Body of pancreas (tissue), 4 donors: ENCODE data around the gene RBM10. TPM values are rescaled to one million over a fixed set of nuclear protein-coding genes. Genes with fewer than 3 reads are reported as not detected.
A peak's percentile ranks its signal among the peaks of the same experiment; 100 is the strongest.

Experiments
- ATAC-seq: fragments of 150-250 bp; one replicate; pipeline ENCODE4 v1.9.1; 2016
- DNase-seq, 4 donors: peaks; one replicate each; pipeline ENCODE4 v3.0.0-alpha.2; 2019
- H3K27ac ChIP-seq, 4 donors: fragments of 200-600 bp; sonication (generic); 1 replicate in 3 of 4; 2 replicates in 1 of 4; pipeline versions ENCODE4 v1.5.1 to v1.6.1; 2016 to 2019; ENCODE audit warnings: mild to moderate bottlenecking in 1 of 4, mixed read lengths in 1 of 4, moderate library complexity in 1 of 4
- H3K27me3 ChIP-seq, 2 donors: fragments of 200-600 bp; sonication (generic); one replicate each; pipeline ENCODE4 v1.6.0; 2016; ENCODE audit warnings: mild to moderate bottlenecking in 1 of 2
- H3K36me3 ChIP-seq, 2 donors: fragments of 200-600 bp; sonication (generic); replicated peaks in 1 of 2; 2 replicates each; pipeline ENCODE4 v1.5.1; 2016; ENCODE audit warnings: low read depth in 2 of 2; ENCODE audit not compliant: insufficient read depth in 1 of 2
- H3K4me1 ChIP-seq: fragments of 200-600 bp; sonication (generic); one replicate; pipeline ENCODE4 v1.6.0; 2016
- H3K4me3 ChIP-seq, 2 donors: fragments of 200-600 bp; sonication (generic); 1 replicate in 1 of 2; 2 replicates in 1 of 2; pipeline ENCODE4 v1.5.1; 2016 to 2019
- H3K9me3 ChIP-seq, 3 donors: fragments of 200-600 bp; sonication (generic); 1 replicate in 2 of 3; 2 replicates in 1 of 3; pipeline ENCODE4 v1.5.1; 2016
- CTCF ChIP-seq, 7 experiments: fragments of 450-650 bp in 4 of 7; fragments of 200-600 bp in 3 of 7; sonication (generic) in 3 of 7; IDR thresholded peaks; one replicate each; pipeline ENCODE4 v1.5.1; 2016 to 2019; ENCODE audit warnings: antibody characterized with exemption in 7 of 7
- POLR2A ChIP-seq, 3 donors: fragments of 450-650 bp; IDR thresholded peaks; one replicate each; pipeline ENCODE4 v1.6.1; 2016; ENCODE audit warnings: antibody characterized with exemption in 3 of 3, mild to moderate bottlenecking in 2 of 3
- WGBS, 2 donors: methylation state at CpG; one replicate each; pipeline ENCODE4 v1.1.5; 2017; 5-methylcytosine and 5-hydroxymethylcytosine counted together
- intact Hi-C: fragments of 100-400 bp; cut with DNase I; formaldehyde crosslinking; loops from one replicate; pipeline ENCODE4 v1.15.1; 2023
- total RNA-seq, 2 donors: library from RNA; depleted of rRNA; stranded (reverse); fragments of >200 nt; gene quantifications; one replicate each; pipeline ENCODE4 v1.1.0, GENCODE V29; 2016

Gene RBM10
- total RNA-seq, 2 donors from 2014 or later: 16.1 to 29.0 TPM

DNA sequence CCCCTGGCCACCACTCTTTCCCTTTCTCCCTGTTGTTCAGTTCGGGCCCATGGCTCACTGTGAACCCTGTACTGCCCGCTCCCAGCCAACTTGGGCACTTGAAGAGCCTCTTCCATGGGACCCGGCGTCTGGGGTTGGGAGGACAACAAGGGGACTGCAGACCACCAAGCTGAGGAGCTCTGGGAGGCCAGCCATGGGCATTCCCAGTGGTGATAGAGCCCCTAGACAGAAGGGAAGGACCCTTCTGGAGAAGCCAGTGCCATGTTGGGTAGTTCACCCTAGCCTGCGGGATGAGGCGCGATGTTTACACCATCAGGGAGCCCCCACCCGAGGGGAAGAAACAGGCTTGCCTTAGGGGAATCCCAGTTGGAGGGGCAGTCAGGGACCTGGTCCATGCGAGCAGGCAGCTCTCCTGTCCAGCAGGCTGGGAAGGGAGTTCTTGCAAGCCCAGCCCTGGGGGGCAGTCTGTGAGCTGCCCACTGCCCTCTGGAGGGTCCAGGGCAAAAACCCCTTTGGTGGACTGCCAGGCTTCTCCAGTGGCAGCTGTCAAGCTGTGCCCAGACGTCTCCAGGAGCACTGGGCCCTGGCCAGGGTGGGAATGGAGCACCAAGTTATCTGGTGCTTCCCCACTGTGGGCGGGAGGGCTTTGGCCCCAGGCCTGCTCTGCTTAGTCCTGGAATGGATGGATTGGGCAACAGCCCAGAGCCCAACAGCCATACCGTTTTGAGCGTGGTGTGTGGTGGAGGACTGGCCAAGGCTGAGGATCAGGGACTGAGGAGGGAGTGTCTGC is 24.9 kb downstream of the RBM10 start:
- H3K9me3 ChIP-seq: no peaks in the 10 kb centered on the region
- DNase-seq: no peak
- no peak overlapping the region for H3K27ac ChIP-seq
- 71% methylated on average over 8 of the region's 13 CpGs; no CpG with 5 or more reads in 1 of the 2 donors for WGBS, 2 donors
- intact Hi-C loops: no loop called here
- H3K4me1 ChIP-seq: no peaks in the 10 kb centered on the region
- ATAC-seq: no peak
- TF ChIP-seq CTCF (IDR thresholded peaks at IDR 0.05) (no peak), POLR2A (IDR thresholded peaks at IDR 0.05) (no peak)
- H3K36me3 ChIP-seq: peaks cover 0 to 2% of the 10 kb centered on the region in 2 donors
- H3K27me3 ChIP-seq: no peaks in the 10 kb centered on the region
- no peak overlapping the region for H3K4me3 ChIP-seq

- TF ChIP-seq POLR2A (IDR thresholded peaks at IDR 0.05) (no peak), CTCF (IDR thresholded peaks at IDR 0.05) (no peak)
- no peak overlapping the region for H3K4me3 ChIP-seq
- H3K27me3 ChIP-seq: no peaks in the 10 kb centered on the region
- intact Hi-C loops: no loop called here
- no peaks in the 10 kb centered on the region for H3K4me1 ChIP-seq
- 83 to 85% methylated on average over 2 to 5 of the region's 34 CpGs for WGBS, 2 donors
- H3K36me3 ChIP-seq: peaks cover 0 to 2% of the 10 kb centered on the region in 2 donors
- ATAC-seq: no peak
- no peaks in the 10 kb centered on the region for H3K9me3 ChIP-seq
- H3K27ac ChIP-seq: no peak overlapping the region
- DNase-seq: peak in 1 of 4 donors; percentile 0
Observed at GRCh38 chrX:47170861-47171692, 26.1 kb downstream of the RBM10 start.

GRCh38 chrX:47171996-47172395 is 27.0 kb downstream of the RBM10 start:
- no peaks in the 10 kb centered on the region for H3K9me3 ChIP-seq
- no peak for DNase-seq
- peaks cover 0 to 5% of the 10 kb centered on the region in 2 donors for H3K36me3 ChIP-seq
- intact Hi-C loops: no loop called here
- H3K4me3 ChIP-seq: no peak overlapping the region
- H3K27me3 ChIP-seq: no peaks in the 10 kb centered on the region
- WGBS, 2 donors: no CpG with 5 or more reads among the region's 2 CpGs
- TF ChIP-seq POLR2A (IDR thresholded peaks at IDR 0.05) (no peak), CTCF (IDR thresholded peaks at IDR 0.05) (no peak)
- H3K27ac ChIP-seq: no peak overlapping the region
- no peak for ATAC-seq
- H3K4me1 ChIP-seq: no peaks in the 10 kb centered on the region

GRCh38 chrX:47172549-47172948 is 27.5 kb downstream of the RBM10 start:
- Histone ChIP-seq H3K27me3 (no peaks in the 10 kb centered on the region), H3K4me3 (no peak overlapping the region), H3K36me3 (peaks cover 0 to 7% of the 10 kb centered on the region in 2 donors), H3K9me3 (no peaks in the 10 kb centered on the region), H3K4me1 (no peaks in the 10 kb centered on the region), H3K27ac (no peak overlapping the region)
- DNase-seq: peak in 1 of 4 donors; percentile 3
- ATAC-seq: no peak
- 94 to 100% methylated on average over 1 to 5 of the region's 7 CpGs for WGBS, 2 donors
- TF ChIP-seq CTCF (IDR thresholded peaks at IDR 0.05) (no peak), POLR2A (IDR thresholded peaks at IDR 0.05) (no peak)
- intact Hi-C loops: no loop called here
